HL-60 (cell line): ENCODE data around the gene NHLRC2.

Experiments
- CTCF ChIP-seq: IDR thresholded peaks from one replicate; pipeline ENCODE4 v1.5.1; 2011; ENCODE audit warnings: low read length, control low read depth, inconsistent platforms; ENCODE audit not compliant: insufficient read depth
- POLR2AphosphoS5 ChIP-seq: IDR thresholded peaks from 2 replicates; pipeline ENCODE4 v1.6.1; 2012; ENCODE audit warnings: low read depth

DNA sequence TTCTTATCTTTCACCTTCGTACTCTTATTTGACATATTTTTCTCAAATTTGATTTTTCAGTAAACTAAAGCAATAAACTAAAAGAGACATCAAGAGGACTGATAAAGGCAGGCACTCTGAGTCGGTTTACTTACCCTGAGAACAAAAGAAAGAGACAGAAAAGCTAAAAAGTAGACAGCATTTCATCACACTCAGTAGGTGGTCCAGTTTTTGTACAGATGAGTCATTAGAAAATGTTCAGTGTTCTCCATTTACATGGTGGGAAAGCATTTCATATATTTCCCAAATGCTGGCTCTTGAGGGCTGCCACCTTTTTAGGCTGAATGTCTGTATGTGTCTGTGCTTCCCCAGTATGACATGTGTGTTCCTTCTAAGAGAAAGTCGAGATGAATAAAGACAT lies 52.7 kb downstream of the NHLRC2 start:
- TF ChIP-seq CTCF (no peak), POLR2AphosphoS5 (no peak)
